Lower lobe of right lung (tissue), 2 donors: Measurements from ENCODE around the gene CGN. TPM values are rescaled to one million over a fixed set of nuclear protein-coding genes. Genes with fewer than 3 reads are reported as not detected.

Experiments
- ATAC-seq, 2 donors: fragments of 200-7000 bp; cut with Tn5 transposase; one replicate each; pipeline ENCODE4 v1.9.1; 2020 to 2022; ENCODE audit warnings: mild to moderate bottlenecking in 2 of 2, moderate library complexity in 2 of 2
- DNase-seq: peaks from one replicate; pipeline ENCODE4 v3.0.0-alpha.2; 2020
- H3K27ac ChIP-seq: fragments of 200-600 bp; one replicate; pipeline ENCODE4 v1.8.0; 2022
- H3K27me3 ChIP-seq: fragments of 200-600 bp; one replicate; pipeline ENCODE4 v1.8.0; 2022; ENCODE audit warnings: low read depth
- H3K36me3 ChIP-seq: fragments of 200-600 bp; one replicate; pipeline ENCODE4 v1.8.0; 2022; ENCODE audit warnings: mild to moderate bottlenecking
- H3K4me1 ChIP-seq: fragments of 200-600 bp; one replicate; pipeline ENCODE4 v1.8.0; 2022
- H3K4me3 ChIP-seq: fragments of 200-600 bp; one replicate; pipeline ENCODE4 v1.8.0; 2022; ENCODE audit warnings: mild to moderate bottlenecking
- H3K9me3 ChIP-seq: fragments of 200-600 bp; one replicate; pipeline ENCODE4 v1.8.0; 2022
- intact Hi-C: fragments of 100-400 bp; cut with DNase I; formaldehyde crosslinking; loops from one replicate; pipeline ENCODE4 v1.11.0; 2022
- total RNA-seq: library from RNA; stranded (reverse); fragmentation: NEBNext Ultra II Directional; extraction: Animal tissue kit (Norgen Biotek cat#: 25700); gene quantifications from one replicate; pipeline ENCODE4 v1.2.1, GENCODE V29; 2021
- TF ChIP-seq, protein P1 (sequence below): fragments of 200-600 bp; IDR thresholded peaks from one replicate; pipeline ENCODE4 v1.8.0; 2022; ENCODE audit warnings: antibody characterized with exemption, mild to moderate bottlenecking
- donor health status: DM: no; HTN: yes; CAD: no; lungs with severe emphysema.

The CGN gene
- total RNA-seq, 1 donor from 2014 or later: 52.9 TPM

DNA sequence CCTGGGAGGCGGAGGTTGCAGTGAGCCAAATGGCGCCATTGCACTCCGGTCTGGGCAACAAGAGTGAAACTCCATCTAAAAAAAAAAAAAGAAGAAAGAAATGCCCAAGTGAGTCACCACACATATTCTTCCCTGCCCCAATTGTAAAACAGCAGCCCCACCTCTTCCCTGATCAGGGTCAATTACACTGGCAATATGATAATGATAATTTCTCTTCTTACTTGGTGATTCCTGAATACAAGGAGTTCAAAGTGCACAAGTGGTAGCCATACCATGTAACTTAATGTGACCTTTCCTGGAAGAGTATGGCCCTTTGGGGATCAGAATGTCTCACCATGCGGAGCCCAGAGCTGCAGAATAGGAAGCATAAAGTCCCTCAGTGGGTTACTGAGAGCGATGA is 11.8 kb upstream of the CGN start:
- H3K27ac ChIP-seq: no peak overlapping the region
- ATAC-seq (no peak), DNase-seq (no peak)
- H3K36me3 ChIP-seq: no peaks in the 10 kb centered on the region
- no peaks in the 10 kb centered on the region for H3K9me3 ChIP-seq
- no peaks in the 10 kb centered on the region for H3K27me3 ChIP-seq
- intact Hi-C loops: no loop called here
- TF ChIP-seq, protein P1, sequence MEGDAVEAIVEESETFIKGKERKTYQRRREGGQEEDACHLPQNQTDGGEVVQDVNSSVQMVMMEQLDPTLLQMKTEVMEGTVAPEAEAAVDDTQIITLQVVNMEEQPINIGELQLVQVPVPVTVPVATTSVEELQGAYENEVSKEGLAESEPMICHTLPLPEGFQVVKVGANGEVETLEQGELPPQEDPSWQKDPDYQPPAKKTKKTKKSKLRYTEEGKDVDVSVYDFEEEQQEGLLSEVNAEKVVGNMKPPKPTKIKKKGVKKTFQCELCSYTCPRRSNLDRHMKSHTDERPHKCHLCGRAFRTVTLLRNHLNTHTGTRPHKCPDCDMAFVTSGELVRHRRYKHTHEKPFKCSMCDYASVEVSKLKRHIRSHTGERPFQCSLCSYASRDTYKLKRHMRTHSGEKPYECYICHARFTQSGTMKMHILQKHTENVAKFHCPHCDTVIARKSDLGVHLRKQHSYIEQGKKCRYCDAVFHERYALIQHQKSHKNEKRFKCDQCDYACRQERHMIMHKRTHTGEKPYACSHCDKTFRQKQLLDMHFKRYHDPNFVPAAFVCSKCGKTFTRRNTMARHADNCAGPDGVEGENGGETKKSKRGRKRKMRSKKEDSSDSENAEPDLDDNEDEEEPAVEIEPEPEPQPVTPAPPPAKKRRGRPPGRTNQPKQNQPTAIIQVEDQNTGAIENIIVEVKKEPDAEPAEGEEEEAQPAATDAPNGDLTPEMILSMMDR: no peak
- no peaks in the 10 kb centered on the region for H3K4me1 ChIP-seq
- H3K4me3 ChIP-seq: no peak overlapping the region

DNA sequence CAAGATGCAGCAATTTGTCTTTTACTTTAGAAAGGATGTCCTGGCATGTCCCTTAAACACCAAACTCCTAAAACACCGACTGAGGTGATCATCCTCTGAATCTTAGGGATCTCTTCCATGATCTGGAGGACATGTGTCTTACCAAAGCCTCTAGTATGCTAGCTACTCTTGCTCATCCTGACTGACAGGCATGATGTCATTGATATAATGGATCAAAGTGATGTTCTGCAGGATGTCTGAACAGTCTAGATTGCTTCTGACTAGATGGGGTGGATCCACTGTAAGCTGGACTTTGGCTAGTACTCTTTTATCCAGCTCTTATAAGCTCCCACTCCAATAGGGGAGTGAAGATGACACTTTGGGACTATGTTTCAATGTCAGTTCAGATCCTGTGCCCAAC is 11.3 kb upstream of the CGN start:
- no peak overlapping the region for H3K4me3 ChIP-seq
- DNase-seq (no peak), ATAC-seq (no peak)
- no peaks in the 10 kb centered on the region for H3K36me3 ChIP-seq
- no peaks in the 10 kb centered on the region for H3K9me3 ChIP-seq
- no peaks in the 10 kb centered on the region for H3K4me1 ChIP-seq
- TF ChIP-seq, protein P1: no peak
- H3K27ac ChIP-seq: no peak overlapping the region
- intact Hi-C loops: no loop called here
- H3K27me3 ChIP-seq: no peaks in the 10 kb centered on the region

DNA sequence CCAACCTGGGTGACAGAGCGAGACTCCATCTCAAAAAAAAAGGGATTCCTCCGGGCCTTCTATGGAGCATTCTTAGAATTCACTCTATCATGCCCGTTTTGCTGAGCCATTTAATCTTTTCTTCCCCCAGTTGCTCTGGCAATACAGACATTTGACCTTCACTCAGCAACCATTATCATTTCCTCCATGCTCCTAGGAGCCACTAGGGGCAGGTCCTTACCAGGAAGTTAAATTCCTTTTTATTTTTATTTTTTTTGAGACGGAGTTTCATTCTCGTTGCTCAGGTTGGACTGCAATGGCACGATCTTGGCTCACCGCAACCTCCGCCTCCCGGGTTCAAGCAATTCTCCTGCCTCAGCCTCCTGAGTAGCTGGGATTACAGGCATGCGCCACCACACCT is 9.7 kb upstream of the CGN start:
- Histone ChIP-seq H3K4me3 (no peak overlapping the region), H3K27me3 (no peaks in the 10 kb centered on the region), H3K36me3 (no peaks in the 10 kb centered on the region), H3K4me1 (no peaks in the 10 kb centered on the region), H3K27ac (no peak overlapping the region), H3K9me3 (no peaks in the 10 kb centered on the region)
- DNase-seq (no peak), ATAC-seq (peak; percentile 23 to 55)
- TF ChIP-seq, protein P1: no peak
- intact Hi-C loops: no loop called here

DNA sequence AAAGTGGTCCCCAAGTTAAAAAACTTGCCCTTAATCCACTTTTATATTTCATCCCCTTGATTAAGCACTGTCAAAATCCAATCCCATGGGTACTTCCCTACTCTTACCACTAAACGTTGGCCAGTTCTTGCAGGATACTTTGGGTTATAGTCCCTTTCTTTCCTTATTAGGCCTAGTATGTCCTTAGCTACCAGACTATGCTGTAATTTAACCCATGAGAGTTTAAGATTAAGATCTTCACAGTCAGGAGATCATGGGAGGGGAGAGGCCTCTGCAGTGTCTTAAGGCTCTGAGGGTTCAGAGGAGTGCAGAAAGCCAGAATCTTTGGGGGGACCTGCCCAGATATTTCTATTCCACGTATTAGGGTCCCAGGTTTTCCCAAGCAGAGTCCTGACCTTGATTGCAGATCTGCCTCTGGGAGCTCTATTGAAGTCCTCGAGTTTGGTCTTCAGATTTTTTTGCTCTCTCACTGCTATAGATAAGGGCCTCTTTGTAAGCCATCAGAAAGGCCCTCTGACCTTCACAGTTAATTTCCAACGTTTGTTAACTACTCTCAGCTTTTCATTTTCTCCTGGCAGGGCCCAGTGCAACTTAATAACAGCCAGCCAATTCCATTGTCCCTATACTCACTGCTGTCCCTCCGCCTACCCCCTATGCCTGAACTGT is 9.0 kb upstream of the CGN start:
- intact Hi-C loops: no loop called here
- H3K4me3 ChIP-seq: no peak overlapping the region
- no peaks in the 10 kb centered on the region for H3K9me3 ChIP-seq
- no peak overlapping the region for H3K27ac ChIP-seq
- H3K36me3 ChIP-seq: no peaks in the 10 kb centered on the region
- DNase-seq: no peak
- no peaks in the 10 kb centered on the region for H3K4me1 ChIP-seq
- TF ChIP-seq, protein P1: no peak
- no peaks in the 10 kb centered on the region for H3K27me3 ChIP-seq
- ATAC-seq: no peak

DNA sequence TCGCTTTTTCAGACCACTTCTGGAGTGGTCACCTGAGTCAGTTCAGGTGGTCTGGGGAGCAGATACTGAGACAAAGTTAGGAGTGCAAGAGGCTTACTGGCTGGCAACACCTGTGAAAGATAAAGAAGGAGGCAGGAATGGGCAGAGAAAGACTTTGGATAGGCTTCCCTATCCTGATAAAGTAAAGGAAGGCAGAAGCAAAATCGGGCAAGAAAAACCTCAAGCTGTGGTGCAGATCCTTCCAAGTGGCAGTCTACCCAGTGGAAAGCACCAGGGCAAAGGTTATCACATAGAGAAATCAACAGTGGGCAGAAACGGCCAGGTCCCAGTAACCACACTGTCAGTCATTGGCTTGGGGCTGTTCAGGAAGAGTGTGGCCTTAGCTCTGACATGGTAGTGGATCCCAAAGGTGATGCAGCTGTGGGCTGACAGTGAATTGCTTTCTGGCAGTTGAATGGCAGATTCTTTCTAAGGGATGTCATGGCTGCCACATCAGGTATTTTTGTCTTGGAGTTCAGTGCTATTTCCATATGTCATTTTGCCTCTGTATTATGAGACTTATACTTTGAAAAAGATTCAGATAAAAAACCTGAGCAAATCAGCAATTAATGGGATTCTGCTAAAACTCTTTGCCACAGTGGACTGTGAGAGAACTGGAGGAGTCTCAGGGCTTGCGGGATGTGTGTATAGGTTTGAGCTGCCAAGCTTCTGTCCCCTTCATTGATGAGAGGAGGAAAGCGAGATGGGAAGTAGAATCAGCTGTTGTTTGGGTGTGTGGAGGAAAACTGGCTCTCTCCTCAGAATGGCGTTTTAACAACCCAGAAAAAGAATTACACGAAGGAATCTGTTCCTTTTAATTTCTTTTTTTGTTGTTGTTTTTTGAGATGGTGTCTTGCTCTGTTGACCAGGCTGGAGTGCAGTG is 8.1 kb upstream of the CGN start:
- Histone ChIP-seq H3K4me3 (no peak overlapping the region), H3K36me3 (no peaks in the 10 kb centered on the region), H3K27me3 (no peaks in the 10 kb centered on the region), H3K27ac (no peak overlapping the region), H3K4me1 (no peaks in the 10 kb centered on the region), H3K9me3 (no peaks in the 10 kb centered on the region)
- intact Hi-C loops: no loop called here
- DNase-seq (no peak), ATAC-seq (no peak)
- TF ChIP-seq, protein P1: no peak
